ENCODE measurements around the gene GOLGA8S.
"Not testable (repeated sequence)": the region's sequence is repeated elsewhere in the genome, so short reads cannot be mapped to it uniquely, and the experiment has no call there.

GOLGA8S gene

GRCh38 chr15:23354448-23354847 lies at the start of gene GOLGA8S:
GOLGA8S (plus strand) TSS chr15:23354748; CDS start chr15:23354810, 62 bp downstream.
- not testable (repeated sequence) for DNase-seq

GRCh38 chr15:23304805-23305204 lies 49.7 kb upstream of the GOLGA8S start:
- DNase-seq, result not testable (repeated sequence)

GRCh38 chr15:23305921-23306320 lies 48.6 kb upstream of the GOLGA8S start:
- not testable (repeated sequence) for DNase-seq

- DNase-seq, result not testable (repeated sequence)
These were observed 43.3 kb upstream of the GOLGA8S start for GRCh38 chr15:23311233-23311632.

- DNase-seq, result not testable (repeated sequence)
These were observed 20.5 kb upstream of the GOLGA8S start, which contains the start of gene GOLGA6L26 for GRCh38 chr15:23334096-23334495. GOLGA6L26 (minus strand) TSS chr15:23334196; CDS start chr15:23334135, 61 bp downstream.

GRCh38 chr15:23362622-23363021 lies 8.1 kb downstream of the GOLGA8S start:
- not testable (repeated sequence) for DNase-seq

GRCh38 chr15:23364261-23364660 lies 9.7 kb downstream of the GOLGA8S start:
- not testable (repeated sequence) for DNase-seq

- no peak for DNase-seq
These were observed 16.0 kb downstream of the GOLGA8S start for GRCh38 chr15:23370578-23370977.

- not testable (repeated sequence) for DNase-seq
These were observed 16.6 kb downstream of the GOLGA8S start for GRCh38 chr15:23371134-23371533.

GRCh38 chr15:23371868-23372267 lies 17.3 kb downstream of the GOLGA8S start:
- DNase-seq, result not testable (repeated sequence)

GRCh38 chr15:23372284-23372683 lies 17.7 kb downstream of the GOLGA8S start:
- no peak for DNase-seq

GRCh38 chr15:23372891-23373600 lies 18.5 kb downstream of the GOLGA8S start:
- DNase-seq, result not testable (repeated sequence)

GRCh38 chr15:23374226-23374625 lies 19.7 kb downstream of the GOLGA8S start:
- DNase-seq, result not testable (repeated sequence)

- not testable (repeated sequence) for DNase-seq
These were observed 24.4 kb downstream of the GOLGA8S start for GRCh38 chr15:23378946-23379345.

GRCh38 chr15:23380700-23381099 lies 26.2 kb downstream of the GOLGA8S start:
- not testable (repeated sequence) for DNase-seq

GRCh38 chr15:23381192-23381591 lies 26.6 kb downstream of the GOLGA8S start:
- DNase-seq, result not testable (repeated sequence)

GRCh38 chr15:23384371-23384770 lies 29.8 kb downstream of the GOLGA8S start:
- no peak for DNase-seq

- no peak for DNase-seq
These were observed 31.4 kb downstream of the GOLGA8S start for GRCh38 chr15:23385886-23386430.

GRCh38 chr15:23387621-23388190 lies 33.2 kb downstream of the GOLGA8S start:
- no peak for DNase-seq

GRCh38 chr15:23395030-23395692 lies 40.6 kb downstream of the GOLGA8S start:
- no peak for DNase-seq

GRCh38 chr15:23395832-23396231 lies 41.3 kb downstream of the GOLGA8S start:
- DNase-seq, result no peak

GRCh38 chr15:23397779-23398178 lies 43.2 kb downstream of the GOLGA8S start:
- DNase-seq, result no peak

GRCh38 chr15:23398357-23398756 lies 43.8 kb downstream of the GOLGA8S start:
- DNase-seq, result not testable (repeated sequence)
